ENCODE data around the gene FAM174C.

FAM174C gene

DNA sequence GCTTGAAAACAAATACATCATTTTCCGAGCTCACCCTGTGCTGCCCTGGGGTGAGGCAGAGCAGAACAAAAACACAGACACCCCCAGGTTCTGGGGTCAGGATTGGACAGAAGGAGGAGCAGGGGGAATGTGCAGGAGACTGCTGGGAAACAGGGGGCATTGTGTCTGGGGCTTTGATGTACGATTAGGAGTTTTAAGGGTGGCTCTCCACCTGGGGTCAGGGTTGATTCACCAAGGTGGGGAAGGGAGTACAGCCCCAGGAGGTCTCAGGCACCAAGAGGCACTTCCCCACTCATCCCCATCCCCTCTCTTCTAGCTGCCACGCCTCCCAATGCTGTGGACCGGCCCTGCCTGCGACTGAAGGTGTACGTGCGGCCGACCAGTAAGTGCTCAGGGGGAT lies 22.9 kb downstream of the FAM174C start:
- Histone ChIP-seq H3K27me3 (ENCODE audit: control insufficient read depth, insufficient read depth, low read length) (no peaks in the 10 kb centered on the region), H3K79me2 (no peaks in the 10 kb centered on the region), H3K27ac (no peak overlapping the region), H3K4me1 (peaks cover 4% of the 10 kb centered on the region), H3K9me3 (ENCODE audit: control insufficient read depth, low read length) (no peaks in the 10 kb centered on the region), H3K4me2 (ENCODE audit: low read length) (no peak overlapping the region), H3K4me3 (ENCODE audit: low read depth, low read length) (no peak overlapping the region), H3K36me3 (ENCODE audit: control insufficient read depth, insufficient read depth, low read length) (no peaks in the 10 kb centered on the region), H3K9ac (no peak overlapping the region), H2AFZ (no peak overlapping the region)
- TF ChIP-seq, protein P1, sequence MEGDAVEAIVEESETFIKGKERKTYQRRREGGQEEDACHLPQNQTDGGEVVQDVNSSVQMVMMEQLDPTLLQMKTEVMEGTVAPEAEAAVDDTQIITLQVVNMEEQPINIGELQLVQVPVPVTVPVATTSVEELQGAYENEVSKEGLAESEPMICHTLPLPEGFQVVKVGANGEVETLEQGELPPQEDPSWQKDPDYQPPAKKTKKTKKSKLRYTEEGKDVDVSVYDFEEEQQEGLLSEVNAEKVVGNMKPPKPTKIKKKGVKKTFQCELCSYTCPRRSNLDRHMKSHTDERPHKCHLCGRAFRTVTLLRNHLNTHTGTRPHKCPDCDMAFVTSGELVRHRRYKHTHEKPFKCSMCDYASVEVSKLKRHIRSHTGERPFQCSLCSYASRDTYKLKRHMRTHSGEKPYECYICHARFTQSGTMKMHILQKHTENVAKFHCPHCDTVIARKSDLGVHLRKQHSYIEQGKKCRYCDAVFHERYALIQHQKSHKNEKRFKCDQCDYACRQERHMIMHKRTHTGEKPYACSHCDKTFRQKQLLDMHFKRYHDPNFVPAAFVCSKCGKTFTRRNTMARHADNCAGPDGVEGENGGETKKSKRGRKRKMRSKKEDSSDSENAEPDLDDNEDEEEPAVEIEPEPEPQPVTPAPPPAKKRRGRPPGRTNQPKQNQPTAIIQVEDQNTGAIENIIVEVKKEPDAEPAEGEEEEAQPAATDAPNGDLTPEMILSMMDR (IDR thresholded peaks at IDR 0.05): no peak

DNA sequence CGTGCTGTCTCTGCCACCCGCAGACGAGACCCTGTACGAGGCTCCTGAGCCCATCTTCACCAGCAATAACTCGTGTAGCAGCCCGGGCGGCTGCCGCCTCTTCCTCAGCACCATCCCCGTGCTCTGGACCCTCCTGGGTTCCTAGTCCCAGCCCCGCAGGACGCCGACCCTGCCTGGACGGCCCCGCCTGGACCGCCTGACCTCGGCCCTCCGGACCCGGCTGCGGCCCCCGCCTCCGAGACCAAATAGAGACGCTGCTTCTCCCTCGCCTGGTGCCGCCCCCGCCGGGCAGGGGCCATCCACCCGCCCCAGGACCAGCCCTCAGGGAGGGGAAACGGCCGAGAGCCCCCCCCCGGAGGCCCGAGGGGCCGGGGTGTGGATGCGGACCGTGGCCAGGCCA lies 24.5 kb downstream of the FAM174C start:
- no peak overlapping the region for H2AFZ ChIP-seq
- H3K9ac ChIP-seq: no peak overlapping the region
- H3K79me2 ChIP-seq: no peaks in the 10 kb centered on the region
- no peaks in the 10 kb centered on the region for H3K27me3 ChIP-seq (ENCODE audit: control insufficient read depth, insufficient read depth, low read length)
- no peak overlapping the region for H3K27ac ChIP-seq
- no peaks in the 10 kb centered on the region for H3K36me3 ChIP-seq (ENCODE audit: control insufficient read depth, insufficient read depth, low read length)
- H3K4me1 ChIP-seq: peaks cover 4% of the 10 kb centered on the region
- no peak overlapping the region for H3K4me3 ChIP-seq (ENCODE audit: low read depth, low read length)
- no peak overlapping the region for H3K4me2 ChIP-seq (ENCODE audit: low read length)
- TF ChIP-seq, protein P1 (IDR thresholded peaks at IDR 0.05): no peak
- no peaks in the 10 kb centered on the region for H3K9me3 ChIP-seq (ENCODE audit: control insufficient read depth, low read length)

DNA sequence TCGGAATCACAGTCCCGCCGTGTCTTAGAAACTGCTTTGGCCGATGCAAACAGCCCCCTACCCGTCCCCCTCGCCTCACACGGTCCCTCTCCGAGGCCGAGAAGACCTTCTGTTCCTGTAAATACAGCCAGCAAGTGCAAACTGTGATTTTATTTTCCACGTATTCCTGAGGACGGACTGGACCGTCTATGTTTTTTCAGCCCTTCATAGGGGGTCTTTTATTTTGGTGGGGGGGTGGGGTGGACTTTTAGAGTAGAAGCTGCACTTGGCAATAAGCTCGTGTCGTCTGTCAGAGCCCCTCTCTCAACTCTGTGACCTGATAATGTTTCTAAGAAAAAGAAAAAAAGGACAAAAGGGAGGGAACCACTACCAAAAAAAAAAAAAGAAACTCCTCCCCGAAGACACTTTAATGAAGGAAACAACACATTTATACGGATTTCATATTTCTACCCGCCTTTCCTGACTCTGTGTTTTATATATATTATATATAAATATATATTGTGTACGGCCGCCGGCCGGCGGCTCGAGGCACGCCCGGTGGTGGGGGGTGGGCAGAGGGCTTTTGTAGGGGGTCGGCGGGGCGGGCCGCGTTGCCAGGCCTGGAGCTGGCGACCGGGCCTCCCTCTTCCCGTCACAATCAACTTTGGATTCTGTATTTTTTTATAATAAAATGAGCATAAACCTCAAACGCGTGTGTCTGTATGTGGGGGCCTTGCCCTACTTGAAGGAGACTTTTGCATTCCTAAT lies 25.6 kb downstream of the FAM174C start:
- no peak overlapping the region for H3K9ac ChIP-seq
- H3K9me3 ChIP-seq (ENCODE audit: control insufficient read depth, low read length): no peaks in the 10 kb centered on the region
- no peak overlapping the region for H3K4me3 ChIP-seq (ENCODE audit: low read depth, low read length)
- H3K4me2 ChIP-seq (ENCODE audit: low read length): no peak overlapping the region
- no peaks in the 10 kb centered on the region for H3K4me1 ChIP-seq
- TF ChIP-seq, protein P1 (IDR thresholded peaks at IDR 0.05): no peak
- no peaks in the 10 kb centered on the region for H3K27me3 ChIP-seq (ENCODE audit: control insufficient read depth, insufficient read depth, low read length)
- no peak overlapping the region for H2AFZ ChIP-seq
- no peaks in the 10 kb centered on the region for H3K79me2 ChIP-seq
- H3K27ac ChIP-seq: no peak overlapping the region
- no peaks in the 10 kb centered on the region for H3K36me3 ChIP-seq (ENCODE audit: control insufficient read depth, insufficient read depth, low read length)

DNA sequence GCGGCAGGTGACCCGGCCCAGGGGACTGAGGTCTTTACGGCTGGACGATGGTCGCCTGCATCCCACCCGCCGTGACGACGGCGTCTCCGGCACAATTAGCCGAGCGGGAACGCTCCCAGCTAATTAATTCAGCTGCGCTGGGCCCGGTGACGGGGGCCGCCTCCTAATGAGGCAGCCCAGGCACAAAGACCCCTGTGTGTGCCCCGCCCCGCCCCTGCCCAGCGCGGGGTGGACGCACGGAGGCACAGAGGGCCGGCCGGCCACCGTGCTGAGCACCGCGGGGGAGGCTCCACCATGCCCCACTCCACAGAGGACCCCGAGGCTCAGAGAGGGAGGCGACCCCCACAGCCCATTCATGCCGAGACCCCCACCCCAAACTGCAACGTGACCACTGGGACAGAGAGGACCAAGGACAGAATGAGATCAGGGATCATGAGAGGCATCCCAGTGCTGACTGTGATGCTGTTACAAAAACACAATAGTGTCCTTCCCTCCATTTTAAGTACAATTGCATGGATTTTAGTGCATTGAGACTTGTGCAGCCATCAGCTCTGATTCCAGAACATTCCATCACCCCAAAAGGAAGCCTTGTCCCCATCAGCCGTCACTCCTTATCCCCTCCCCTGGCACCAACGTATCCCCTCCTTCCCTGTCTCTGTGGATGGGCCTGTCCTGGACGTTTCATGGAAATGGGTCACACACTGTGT lies 27.4 kb downstream of the FAM174C start:
- Histone ChIP-seq H3K27ac (no peak overlapping the region), H2AFZ (no peak overlapping the region), H3K4me2 (ENCODE audit: low read length) (no peak overlapping the region), H3K9ac (no peak overlapping the region), H3K36me3 (ENCODE audit: control insufficient read depth, insufficient read depth, low read length) (no peaks in the 10 kb centered on the region), H3K27me3 (ENCODE audit: control insufficient read depth, insufficient read depth, low read length) (no peaks in the 10 kb centered on the region), H3K79me2 (no peaks in the 10 kb centered on the region), H3K4me3 (ENCODE audit: low read depth, low read length) (no peak overlapping the region), H3K9me3 (ENCODE audit: control insufficient read depth, low read length) (no peaks in the 10 kb centered on the region), H3K4me1 (no peaks in the 10 kb centered on the region)
- TF ChIP-seq, protein P1 (IDR thresholded peaks at IDR 0.05): no peak
